GM18907 (cell line): ENCODE measurements around the gene HSPA1A.

Source experiments
- ATAC-seq: cut with Tn5 transposase; IDR thresholded peaks from one replicate; pipeline ENCODE4 v1.9.1; 2021; ENCODE audit warnings: mild to moderate bottlenecking, moderate library complexity; ENCODE audit not compliant: unreplicated experiment

The HSPA1A gene

DNA sequence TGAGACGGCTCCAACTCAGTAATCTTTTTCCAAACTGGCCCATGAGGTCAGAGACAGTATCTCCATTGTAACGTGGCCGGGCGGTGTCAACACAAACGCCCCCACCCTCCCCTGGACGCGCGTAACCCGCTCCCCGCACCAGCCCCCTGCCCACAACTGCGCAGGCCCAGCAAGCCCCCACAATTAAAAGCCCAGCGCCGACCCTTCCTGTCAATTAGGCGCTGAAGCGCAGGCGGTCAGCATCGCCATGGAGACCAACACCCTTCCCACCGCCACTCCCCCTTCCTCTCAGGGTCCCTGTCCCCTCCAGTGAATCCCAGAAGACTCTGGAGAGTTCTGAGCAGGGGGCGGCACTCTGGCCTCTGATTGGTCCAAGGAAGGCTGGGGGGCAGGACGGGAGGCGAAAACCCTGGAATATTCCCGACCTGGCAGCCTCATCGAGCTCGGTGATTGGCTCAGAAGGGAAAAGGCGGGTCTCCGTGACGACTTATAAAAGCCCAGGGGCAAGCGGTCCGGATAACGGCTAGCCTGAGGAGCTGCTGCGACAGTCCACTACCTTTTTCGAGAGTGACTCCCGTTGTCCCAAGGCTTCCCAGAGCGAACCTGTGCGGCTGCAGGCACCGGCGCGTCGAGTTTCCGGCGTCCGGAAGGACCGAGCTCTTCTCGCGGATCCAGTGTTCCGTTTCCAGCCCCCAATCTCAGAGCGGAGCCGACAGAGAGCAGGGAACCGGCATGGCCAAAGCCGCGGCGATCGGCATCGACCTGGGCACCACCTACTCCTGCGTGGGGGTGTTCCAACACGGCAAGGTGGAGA lies at the start of gene HSPA1A, which contains the start of gene HSPA1L:
TSS of gene HSPA1A (plus strand) at position 519 of the 814 bp plus-strand sequence. CDS start at position 733, 214 bp downstream.
TSS of gene HSPA1L (minus strand) at position 259 of the 814 bp plus-strand sequence. CDS start 3,311 bp downstream, outside the sequence.
- ATAC-seq = peak; percentile 37

GRCh38 chr6:31765559-31765909 lies 49.8 kb upstream of the HSPA1A start:
- ATAC-seq = no peak

DNA sequence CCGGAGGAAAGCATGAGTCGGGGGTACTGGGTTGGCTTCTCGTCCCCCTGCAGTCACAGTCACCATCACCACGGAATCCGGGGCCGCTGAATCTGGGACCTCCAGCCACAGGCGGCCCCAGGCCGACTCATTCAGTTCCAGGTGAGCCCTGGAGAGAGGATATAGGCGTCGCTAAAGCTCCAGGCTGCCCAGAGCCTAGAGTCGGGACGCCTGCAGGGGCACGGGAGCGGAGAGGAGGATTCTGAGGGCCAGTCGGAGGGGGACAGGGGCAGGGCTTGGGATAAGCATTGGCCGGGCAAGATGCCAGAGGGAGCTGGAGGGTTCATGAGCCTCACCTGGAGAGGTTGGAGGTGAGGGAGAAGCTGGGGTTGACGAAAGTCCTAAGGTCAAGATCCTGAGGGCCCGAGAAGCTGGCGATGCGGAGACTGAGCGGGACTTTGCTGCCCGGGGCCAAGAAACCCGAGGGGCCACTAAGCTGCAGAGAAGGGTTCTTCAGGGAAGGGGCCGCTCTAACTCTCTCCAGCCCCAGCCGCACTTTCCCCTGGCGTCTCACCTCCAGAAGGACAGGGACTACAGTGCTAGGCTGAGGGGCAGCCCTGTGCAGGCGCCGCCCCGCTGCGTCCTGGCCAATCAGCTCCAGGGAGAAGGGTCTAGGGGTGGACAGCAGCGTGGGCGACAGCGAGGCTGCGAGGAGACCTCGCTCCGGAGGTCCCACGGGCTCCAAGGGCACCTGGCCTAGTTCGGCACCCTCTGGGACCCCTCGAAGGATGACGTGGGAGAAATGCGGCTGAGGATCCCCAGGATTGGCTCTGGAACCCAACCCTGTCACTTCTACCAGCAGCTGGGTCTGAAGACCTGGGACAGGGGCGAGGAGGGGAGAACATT lies 49.2 kb upstream of the HSPA1A start:
- no peak for ATAC-seq

DNA sequence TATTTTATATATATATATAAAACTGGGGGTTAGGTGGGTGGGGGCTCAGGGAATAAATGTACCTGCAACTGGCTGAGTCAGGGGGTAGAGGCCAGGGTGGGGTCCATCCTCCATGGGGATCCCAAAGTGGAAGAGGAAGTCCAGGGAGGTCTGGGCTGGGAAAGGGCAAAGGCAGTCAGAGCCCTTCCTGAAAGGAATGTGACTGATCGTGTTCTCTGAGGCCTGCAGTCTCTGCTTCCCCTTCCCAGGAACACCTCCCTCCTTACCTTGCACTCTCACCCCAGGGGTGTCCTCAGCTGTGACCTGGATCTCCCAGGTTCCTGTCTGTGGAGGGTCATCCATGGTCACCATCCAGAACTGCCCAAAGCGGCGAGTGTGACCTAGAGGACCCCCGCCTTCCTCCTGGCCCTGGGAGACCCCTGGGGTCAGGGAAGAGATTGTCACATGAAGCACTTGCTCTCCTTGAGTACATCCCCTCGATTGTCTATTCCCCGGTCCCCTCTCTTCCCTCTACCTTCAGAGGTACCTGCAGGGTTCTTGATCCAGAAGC lies 48.2 kb upstream of the HSPA1A start:
- no peak for ATAC-seq

DNA sequence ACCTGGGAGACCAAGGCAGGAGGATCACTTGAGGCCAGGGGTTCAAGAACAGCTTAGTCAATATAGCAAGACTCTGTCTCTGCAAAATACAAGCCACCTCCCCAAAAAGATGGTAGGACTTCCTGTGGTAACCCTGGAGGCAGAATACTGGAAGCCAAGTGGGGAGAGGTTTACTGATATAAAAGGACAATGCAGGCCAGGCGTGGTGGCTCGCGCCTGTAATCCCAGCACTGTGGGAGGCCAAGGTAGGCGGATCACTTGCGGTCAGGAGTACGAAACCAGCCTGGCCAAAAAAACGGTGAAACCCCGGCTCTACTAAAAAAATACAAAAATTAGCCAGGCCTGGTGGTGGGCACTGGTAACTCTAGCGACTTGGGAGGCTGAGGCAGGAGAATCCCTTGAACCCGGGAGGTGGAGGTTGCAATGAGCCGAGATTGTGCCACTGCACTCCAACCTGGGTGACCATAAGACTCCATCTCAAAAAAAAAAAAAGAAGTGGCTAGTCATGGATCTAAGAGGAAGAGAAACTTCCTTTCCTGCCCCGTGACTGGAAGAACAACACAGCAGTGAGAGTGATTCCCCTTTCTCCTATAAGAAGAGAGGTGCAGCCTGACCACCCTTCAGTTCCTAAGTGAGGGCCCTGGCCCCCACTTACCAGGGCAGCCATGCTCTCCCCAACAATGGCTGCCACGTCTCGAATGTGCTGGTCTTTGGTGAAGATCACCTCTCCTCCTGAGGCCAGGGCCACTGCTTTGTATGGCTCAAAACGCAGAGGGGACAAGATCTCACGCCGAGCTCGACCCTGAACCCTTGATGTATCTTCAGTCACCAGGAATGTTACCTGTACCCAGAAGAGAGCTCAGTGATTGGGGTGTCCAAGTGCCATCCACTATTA lies 46.7 kb upstream of the HSPA1A start:
- no peak for ATAC-seq

DNA sequence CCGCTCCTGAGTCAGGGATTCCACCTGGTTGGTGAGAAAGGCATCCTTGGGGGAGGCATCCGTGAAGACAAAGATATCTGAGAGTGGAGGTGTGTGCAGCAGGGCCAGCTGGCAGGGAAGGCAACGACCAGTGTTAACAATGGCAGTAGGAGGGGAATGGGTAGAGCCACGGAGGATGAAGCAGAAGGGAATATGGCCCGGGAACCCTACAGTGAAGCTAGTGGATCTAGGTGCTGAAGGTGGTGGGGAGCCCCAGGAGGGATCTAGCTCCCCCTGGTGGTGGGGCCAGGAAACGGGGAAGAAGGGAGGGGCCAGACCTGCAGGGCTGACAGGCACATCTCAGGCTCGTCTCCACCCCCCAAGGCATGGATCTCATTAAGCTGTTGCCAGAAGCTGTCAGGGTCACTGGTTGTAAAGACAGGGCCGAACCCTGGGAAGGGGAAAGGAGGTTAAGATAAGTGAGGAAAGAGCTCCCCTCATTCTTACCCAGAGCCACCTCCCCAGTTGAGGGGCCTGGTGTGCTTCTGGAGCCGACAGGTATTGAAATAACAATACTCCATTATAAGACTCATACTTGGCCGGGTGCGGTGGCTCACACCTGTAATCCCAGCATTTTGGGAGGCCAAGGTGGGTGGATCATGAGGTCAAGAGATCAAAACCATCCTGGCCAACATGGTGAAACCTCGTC lies 45.5 kb upstream of the HSPA1A start:
- no peak for ATAC-seq

GRCh38 chr6:31770860-31771259 lies 44.5 kb upstream of the HSPA1A start:
- ATAC-seq = no peak

DNA sequence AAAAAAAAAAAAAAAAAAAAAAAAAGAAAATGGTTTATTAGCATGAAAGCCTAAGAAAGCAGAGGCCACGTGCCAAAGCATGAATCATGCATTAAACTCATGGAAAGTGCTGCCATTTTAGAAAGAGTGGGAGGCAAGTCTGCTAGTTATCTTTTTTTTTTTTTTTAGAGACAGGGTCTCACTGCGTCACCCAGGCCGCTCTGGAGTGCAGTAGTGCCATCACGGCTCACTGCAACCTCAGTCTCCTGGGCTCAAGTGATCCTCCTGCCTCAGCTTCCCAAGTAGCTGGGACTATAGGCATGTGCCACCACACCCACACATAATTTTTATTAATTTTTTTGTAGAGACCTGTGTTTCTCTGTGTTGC lies 43.4 kb upstream of the HSPA1A start:
- no peak for ATAC-seq

DNA sequence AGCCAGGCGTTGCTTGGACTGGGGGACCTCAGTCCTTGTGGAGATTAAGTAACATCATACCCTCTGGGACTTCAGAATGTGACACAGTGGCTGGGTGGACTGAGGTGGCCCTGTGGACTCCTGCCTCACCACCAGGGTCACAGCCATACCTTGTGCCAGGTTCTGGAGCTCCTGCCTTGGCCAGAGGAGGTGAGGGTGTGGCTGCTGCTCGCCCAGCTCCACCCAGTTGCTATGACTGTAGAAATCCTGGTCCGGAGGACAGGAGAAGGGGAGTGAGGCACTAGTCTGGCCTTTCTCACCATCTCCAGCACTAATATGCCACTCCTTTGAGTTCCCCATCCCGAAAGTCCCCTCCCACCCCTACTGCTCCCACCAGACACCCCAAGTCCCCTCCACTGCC lies 40.2 kb upstream of the HSPA1A start:
- no peak for ATAC-seq

GRCh38 chr6:31775633-31776484 lies 39.5 kb upstream of the HSPA1A start:
- no peak for ATAC-seq

DNA sequence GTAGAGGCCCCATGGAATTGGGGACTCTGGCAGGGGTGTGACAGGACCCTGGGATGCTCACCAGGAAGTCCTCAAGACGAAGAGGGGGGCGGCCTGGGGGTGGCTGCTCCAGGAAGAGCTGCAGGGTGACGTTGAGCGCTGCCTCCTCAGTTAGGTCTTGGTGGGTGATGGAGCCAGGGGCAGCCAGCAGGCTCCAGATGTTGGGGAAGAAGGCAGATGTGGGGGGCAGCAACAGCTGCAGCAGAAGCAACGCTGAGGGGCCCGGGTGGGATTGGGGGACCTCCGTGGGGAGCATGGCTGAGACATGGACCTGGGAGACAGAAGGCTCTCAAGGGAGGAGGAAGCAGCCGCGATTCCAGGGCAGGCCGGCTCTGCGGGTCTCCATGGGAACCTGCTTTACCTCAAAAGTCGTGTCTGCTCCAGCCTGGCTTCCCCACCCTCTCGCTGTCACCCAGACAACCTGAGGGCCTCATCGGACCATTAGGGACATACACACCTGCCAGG lies 38.8 kb upstream of the HSPA1A start:
- ATAC-seq = no peak

GRCh38 chr6:31776989-31777666 lies 38.2 kb upstream of the HSPA1A start, which contains the start of gene VWA7:
Gene VWA7 (minus strand): TSS chr6:31777328. CDS start chr6:31776779, 549 bp downstream.
- peak; percentile 62 for ATAC-seq

GRCh38 chr6:31777667-31778050 lies 37.7 kb upstream of the HSPA1A start:
- no peak for ATAC-seq

GRCh38 chr6:31778193-31778592 lies 37.1 kb upstream of the HSPA1A start:
- no peak for ATAC-seq

DNA sequence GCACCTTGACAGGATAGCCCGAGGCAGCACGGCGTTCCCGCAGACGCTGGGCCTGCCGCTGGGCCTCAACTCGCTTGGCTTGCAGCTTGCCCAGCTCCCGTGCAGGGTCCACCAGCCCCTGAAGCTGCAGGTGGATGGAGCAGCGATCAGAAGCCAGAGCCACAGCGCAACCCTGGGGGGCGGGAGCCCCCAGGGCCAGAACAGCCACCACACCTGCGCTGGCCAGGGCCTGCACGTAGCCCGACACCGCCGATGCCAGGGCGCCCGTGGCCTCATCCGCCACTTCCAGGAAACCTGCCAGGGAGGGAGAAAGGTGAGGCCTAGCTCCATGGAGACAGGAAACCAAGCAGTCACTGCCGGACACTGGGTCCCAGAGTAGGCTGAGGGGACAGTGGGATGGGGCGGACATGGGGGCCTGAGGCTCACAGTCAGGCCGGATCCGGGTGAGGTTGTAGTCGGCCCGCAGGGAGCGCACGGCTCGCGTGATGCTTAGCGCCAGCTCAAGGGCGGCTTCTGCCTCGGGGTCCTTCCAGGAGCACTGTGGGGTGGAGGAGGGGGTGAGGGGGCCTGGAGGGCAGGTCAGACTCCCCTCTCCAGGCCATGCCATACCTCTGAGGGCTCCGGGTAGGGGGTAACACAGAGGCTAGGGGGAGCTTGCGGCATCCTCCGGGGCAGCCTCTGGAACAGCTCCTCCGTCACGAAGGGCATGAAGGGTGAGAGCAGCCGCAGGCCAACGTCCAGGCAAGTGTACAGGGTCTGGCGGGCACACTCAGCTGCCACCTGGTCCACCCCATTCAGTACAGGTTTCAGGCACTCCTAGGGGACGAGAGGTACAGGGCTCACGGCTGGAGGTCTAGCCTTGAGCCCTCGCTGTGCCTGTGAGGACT lies 36.1 kb upstream of the HSPA1A start:
- ATAC-seq = no peak

GRCh38 chr6:31779908-31780307 lies 35.4 kb upstream of the HSPA1A start:
- ATAC-seq = no peak

DNA sequence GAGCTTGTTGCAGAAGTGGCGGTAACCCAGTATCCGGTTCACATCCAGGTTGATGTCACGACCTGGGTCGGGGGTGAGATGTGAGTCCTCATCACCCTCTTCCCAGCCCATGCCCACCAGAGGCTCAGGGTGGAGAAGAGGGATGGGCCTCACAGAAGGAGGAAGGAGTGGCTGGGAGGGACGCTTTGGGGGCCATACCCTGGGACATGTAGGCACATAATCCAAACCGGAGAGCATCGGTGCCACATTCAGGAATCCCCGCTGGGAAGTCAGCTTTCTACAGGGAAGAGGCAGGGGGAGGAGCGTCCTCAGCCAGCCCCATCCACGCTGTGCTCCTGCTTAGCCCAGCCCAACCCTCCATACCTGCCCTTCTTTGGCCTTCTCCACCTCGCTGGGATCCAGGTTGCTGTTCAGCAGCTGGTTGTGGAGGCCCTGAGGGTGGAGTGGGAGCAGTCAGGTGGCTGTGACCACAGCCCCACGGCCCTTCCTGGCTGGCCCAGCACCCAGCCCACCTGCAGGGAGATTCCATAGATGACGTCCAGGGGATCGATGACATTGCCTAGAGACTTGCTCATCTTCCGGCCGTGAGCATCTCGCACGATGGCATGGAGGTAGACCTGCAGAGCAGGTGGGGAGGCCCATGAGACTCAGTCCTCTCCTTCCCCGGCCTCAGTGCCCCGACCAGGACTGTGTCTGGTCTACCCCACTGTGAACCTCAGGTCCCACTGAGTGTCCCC lies 34.7 kb upstream of the HSPA1A start:
- ATAC-seq = no peak
